Naive thymus-derived CD4-positive, alpha-beta T cell (primary cell): ENCODE results near the gene LCMT1. TPM values are rescaled to one million over a fixed set of nuclear protein-coding genes. Genes with fewer than 3 reads are reported as not detected.
"Not testable (repeated sequence)": the region's sequence is repeated elsewhere in the genome, so short reads cannot be mapped to it uniquely, and the experiment has no call there.

Experiments used
- ATAC-seq: fragments of 150-1000 bp; cut with Tn5 transposase; 2 replicates; pipeline ENCODE4 v1.10.0; 2021; ENCODE audit warnings: mild to moderate bottlenecking, moderate library complexity
- CTCF ChIA-PET: fragments of 350-600 bp; sonication (Branson Sonifier 250); formaldehyde crosslinking; loops from one replicate; lab custom pipeline; 2021; ENCODE audit warnings: antibody characterized with exemption; lab: Charles Lee
- POLR2A ChIA-PET: fragments of 350-600 bp; sonication (Branson Sonifier 250); formaldehyde crosslinking; loops from one replicate; lab custom pipeline; 2021; ENCODE audit warnings: antibody characterized with exemption, inconsistent platforms; lab: Charles Lee
- DNase-seq, 9 donors: peaks; one replicate each; pipeline versions ENCODE4 v3.0.0 to v3.0.0-alpha.2; 2020 to 2022; ENCODE audit warnings: mixed read lengths in 1 of 9
- H3K27ac ChIP-seq: one replicate; pipeline ENCODE4 v1.7.0; 2013; ENCODE audit warnings: mild to moderate bottlenecking, low read depth, low read length, moderate library complexity
- H3K27me3 ChIP-seq, 2 donors: one replicate each; pipeline ENCODE4 v1.7.0; 2013; ENCODE audit warnings: low read length in 2 of 2, mild to moderate bottlenecking in 2 of 2, moderate library complexity in 2 of 2; ENCODE audit not compliant: control insufficient read depth in 2 of 2, insufficient read depth in 2 of 2
- H3K36me3 ChIP-seq, 3 experiments: 1 replicate in 2 of 3; 2 replicates in 1 of 3; pipeline ENCODE4 v1.7.0; 2013; ENCODE audit warnings: low read length in 3 of 3, mild to moderate bottlenecking in 3 of 3, moderate library complexity in 1 of 3; ENCODE audit not compliant: insufficient read depth in 3 of 3, control insufficient read depth in 2 of 3
- H3K4me1 ChIP-seq, 2 donors: one replicate each; pipeline ENCODE4 v1.7.0; 2013; ENCODE audit warnings: low read length in 2 of 2, mild to moderate bottlenecking in 2 of 2, moderate library complexity in 1 of 2; ENCODE audit not compliant: control insufficient read depth in 2 of 2, insufficient read depth in 2 of 2
- H3K4me3 ChIP-seq: 2 replicates; pipeline ENCODE4 v1.7.0; 2013; ENCODE audit warnings: mild to moderate bottlenecking, low read length
- H3K9me3 ChIP-seq, 3 experiments: 1 replicate in 2 of 3; 2 replicates in 1 of 3; pipeline ENCODE4 v1.7.0; 2013; ENCODE audit warnings: low read length in 3 of 3; ENCODE audit not compliant: control insufficient read depth in 2 of 3
- H3K27ac Mint-ChIP-seq, 9 donors: one replicate each; pipeline ENCODE4 v1.8.0; 2020 to 2022; ENCODE audit warnings: mixed read lengths in 9 of 9, mild to moderate bottlenecking in 8 of 9, moderate library complexity in 5 of 9, inconsistent platforms in 2 of 9
- H3K27me3 Mint-ChIP-seq, 5 donors: one replicate each; pipeline ENCODE4 v1.8.0; 2021 to 2022; ENCODE audit warnings: mixed read lengths in 5 of 5, mild to moderate bottlenecking in 1 of 5
- H3K36me3 Mint-ChIP-seq, 5 donors: one replicate each; pipeline ENCODE4 v1.8.0; 2020 to 2022; ENCODE audit warnings: mixed read lengths in 5 of 5, mild to moderate bottlenecking in 3 of 5, inconsistent platforms in 1 of 5
- H3K4me1 Mint-ChIP-seq, 7 donors: one replicate each; pipeline ENCODE4 v1.8.0; 2020 to 2022; ENCODE audit warnings: mixed read lengths in 7 of 7, mild to moderate bottlenecking in 3 of 7, inconsistent platforms in 1 of 7
- H3K4me3 Mint-ChIP-seq, 10 donors: one replicate each; pipeline ENCODE4 v1.8.0; 2020 to 2022; ENCODE audit warnings: mild to moderate bottlenecking in 10 of 10, mixed read lengths in 10 of 10, moderate library complexity in 6 of 10, inconsistent platforms in 2 of 10
- H3K9me3 Mint-ChIP-seq, 11 donors: one replicate each; pipeline ENCODE4 v1.8.0; 2020 to 2022; ENCODE audit warnings: mixed read lengths in 11 of 11, mild to moderate bottlenecking in 4 of 11, inconsistent platforms in 1 of 11, moderate library complexity in 1 of 11
- intact Hi-C, 2 donors: fragments of 100-400 bp; cut with micrococcal nuclease; formaldehyde crosslinking; loops; one replicate each; pipeline ENCODE4 v1.15.1; 2023
- polyA plus RNA-seq, 2 donors: library from polyadenylated mRNA; unstranded; fragments of 300-500 nt; fragmentation: Illumina TruSeq; gene quantifications; one replicate each; pipeline ENCODE4 v1.2.3, GENCODE V29; 2021
- total RNA-seq, 6 experiments: library from RNA in 5 of 6; stranded (reverse) in 5 of 6; gene quantifications; 1 replicate in 5 of 6; 2 replicates in 1 of 6; pipeline ENCODE4 v1.2.3 and lab custom pipeline; 2021 to 2026

The LCMT1 gene
- total and polyA plus RNA-seq, 7 experiments from 2014 or later, result 30.2 to 58.4 (median 36.8) TPM

DNA sequence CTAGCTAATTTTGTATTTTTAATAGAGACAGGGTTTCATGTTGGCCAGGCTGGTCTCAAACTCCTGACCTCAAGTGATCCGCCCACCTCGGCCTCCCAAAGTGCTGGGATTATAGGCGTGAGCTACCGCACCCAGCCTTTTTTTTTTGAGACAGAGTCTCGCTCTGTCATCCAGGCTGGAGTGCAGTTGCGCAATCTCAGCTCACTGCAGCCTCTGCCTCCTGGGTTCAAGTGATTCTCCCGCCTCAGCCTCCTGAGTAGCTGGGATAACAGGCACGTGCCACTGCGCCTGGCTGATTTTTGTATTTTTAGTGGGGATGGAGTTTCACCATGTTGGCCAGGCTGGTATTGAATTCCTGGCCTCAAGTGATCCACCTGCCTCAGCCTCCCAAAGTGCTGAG, 56.4 kb downstream of the LCMT1 start:
- POLR2A ChIA-PET, H3K9me3 ChIP-seq, CTCF ChIA-PET, H3K27me3 ChIP-seq, intact Hi-C loops, H3K4me1 Mint-ChIP-seq, H3K27ac Mint-ChIP-seq, H3K9me3 Mint-ChIP-seq, H3K27ac ChIP-seq, H3K4me3 Mint-ChIP-seq, H3K4me1 ChIP-seq, H3K27me3 Mint-ChIP-seq, H3K4me3 ChIP-seq, DNase-seq, ATAC-seq: not testable (repeated sequence)
- H3K36me3 Mint-ChIP-seq, result peaks cover 23 to 67% (median 44%) of the 10 kb centered on the region in 5 donors
- H3K36me3 ChIP-seq, result peaks cover 12 to 88% (median 14%) of the 10 kb centered on the region in 3 experiments

DNA sequence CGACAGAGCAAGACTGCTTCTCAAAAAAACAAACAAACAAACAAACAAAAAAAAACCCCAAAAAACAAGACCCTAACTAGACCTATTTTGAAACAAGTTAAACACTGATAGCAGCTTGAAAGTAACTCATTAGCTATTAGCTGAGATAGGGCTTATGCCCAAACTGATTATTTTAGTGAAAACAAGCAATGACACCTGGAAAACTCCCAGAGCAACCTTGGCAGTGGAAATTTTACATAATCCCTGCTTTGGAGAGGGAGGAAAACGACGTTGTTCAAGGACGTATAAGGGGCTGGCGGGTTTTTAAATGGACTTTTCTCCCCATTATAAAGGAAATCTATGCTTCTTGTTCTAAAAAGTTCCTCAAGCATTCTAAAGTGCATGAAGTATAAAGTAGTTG, 59.8 kb downstream of the LCMT1 start:
- intact Hi-C loops, result no loop called here
- DNase-seq (no peak), ATAC-seq (no peak)
- peaks cover 28 to 58% (median 36%) of the 10 kb centered on the region in 5 donors for H3K36me3 Mint-ChIP-seq
- H3K4me1 Mint-ChIP-seq, result no peaks in the 10 kb centered on the region
- H3K27ac ChIP-seq, result no peak overlapping the region
- no peaks in the 10 kb centered on the region for H3K4me1 ChIP-seq
- H3K27me3 Mint-ChIP-seq, result no peaks in the 10 kb centered on the region
- H3K9me3 ChIP-seq, result no peaks in the 10 kb centered on the region
- ChIA-PET POLR2A (no interaction called here), CTCF (no interaction called here)
- no peak overlapping the region for H3K27ac Mint-ChIP-seq
- no peak overlapping the region for H3K4me3 ChIP-seq
- no peak overlapping the region for H3K4me3 Mint-ChIP-seq
- no peaks in the 10 kb centered on the region for H3K27me3 ChIP-seq
- H3K9me3 Mint-ChIP-seq, result no peaks in the 10 kb centered on the region
- H3K36me3 ChIP-seq, result peaks cover 12 to 81% (median 14%) of the 10 kb centered on the region in 3 experiments

DNA sequence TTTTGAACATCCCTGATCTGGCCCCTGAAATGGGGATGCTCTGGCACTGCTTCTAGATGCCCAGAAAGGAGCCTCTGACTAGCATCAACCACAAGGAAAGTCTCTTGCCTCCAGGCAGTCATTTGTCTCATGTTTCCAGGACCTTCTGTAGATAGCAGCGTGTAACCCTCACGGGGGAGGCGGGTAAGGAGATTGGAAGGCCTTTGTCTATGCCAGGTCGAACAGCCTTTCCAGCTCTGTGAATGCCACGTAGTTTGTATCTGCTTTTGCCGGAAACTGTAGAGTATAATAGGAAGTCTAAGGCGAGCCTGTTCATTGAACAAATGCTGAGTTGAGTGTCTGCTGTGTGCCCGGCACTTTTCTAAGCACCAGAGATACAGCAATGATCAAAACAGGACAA, 61.3 kb downstream of the LCMT1 start:
- Histone ChIP-seq H3K27me3 (no peaks in the 10 kb centered on the region), H3K27ac (no peak overlapping the region), H3K4me3 (no peak overlapping the region), H3K9me3 (no peaks in the 10 kb centered on the region), H3K4me1 (no peaks in the 10 kb centered on the region), H3K36me3 (peaks cover 12 to 75% (median 14%) of the 10 kb centered on the region in 3 experiments)
- DNase-seq, result no peak
- Mint-ChIP-seq H3K4me1 (no peaks in the 10 kb centered on the region), H3K27ac (peak overlapping the region in 1 of 9 donors; percentile 61), H3K27me3 (no peaks in the 10 kb centered on the region), H3K4me3 (no peak overlapping the region), H3K36me3 (peaks cover 19 to 48% (median 34%) of the 10 kb centered on the region in 5 donors), H3K9me3 (no peaks in the 10 kb centered on the region)
- ChIA-PET CTCF (no interaction called here), POLR2A (no interaction called here)
- intact Hi-C loops, result no loop called here
- ATAC-seq, result no peak

DNA sequence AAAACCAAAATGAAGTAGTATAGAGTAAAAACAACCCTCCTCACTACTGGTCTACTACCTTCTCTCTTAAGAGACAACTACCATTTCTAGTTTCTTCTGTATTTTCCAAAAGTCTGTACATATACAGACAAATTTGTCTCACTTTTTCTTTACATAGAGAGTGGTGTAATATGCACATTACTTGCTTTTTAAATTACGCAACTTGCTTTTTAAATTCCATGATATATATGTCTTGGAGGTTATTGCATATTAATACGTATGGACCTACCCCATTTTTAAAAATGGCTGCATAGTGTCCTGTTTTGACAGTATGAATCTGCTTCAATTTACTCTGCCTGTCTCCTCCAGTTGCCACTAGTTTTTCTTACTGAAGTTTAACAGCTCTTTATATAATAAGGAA, 62.7 kb downstream of the LCMT1 start:
- Mint-ChIP-seq H3K4me1 (no peaks in the 10 kb centered on the region), H3K4me3 (no peak overlapping the region), H3K9me3 (no peaks in the 10 kb centered on the region), H3K27ac (peak overlapping the region in 1 of 9 donors; percentile 26), H3K27me3 (no peaks in the 10 kb centered on the region), H3K36me3 (peaks cover 25 to 53% (median 35%) of the 10 kb centered on the region in 5 donors)
- no peaks in the 10 kb centered on the region for H3K27me3 ChIP-seq
- no peak overlapping the region for H3K27ac ChIP-seq
- DNase-seq (no peak), ATAC-seq (no peak)
- H3K36me3 ChIP-seq, result peaks cover 5 to 68% (median 8%) of the 10 kb centered on the region in 3 experiments
- POLR2A ChIA-PET, result no interaction called here
- H3K9me3 ChIP-seq, result no peaks in the 10 kb centered on the region
- no peaks in the 10 kb centered on the region for H3K4me1 ChIP-seq
- no peak overlapping the region for H3K4me3 ChIP-seq
- CTCF ChIA-PET, result interaction anchor here (0.7 kb wide), 1 partner anchor 362 kb away, joined by 3 read pairs; no protein-coding TSS in a partner anchor
- intact Hi-C loops, result no loop called here

DNA sequence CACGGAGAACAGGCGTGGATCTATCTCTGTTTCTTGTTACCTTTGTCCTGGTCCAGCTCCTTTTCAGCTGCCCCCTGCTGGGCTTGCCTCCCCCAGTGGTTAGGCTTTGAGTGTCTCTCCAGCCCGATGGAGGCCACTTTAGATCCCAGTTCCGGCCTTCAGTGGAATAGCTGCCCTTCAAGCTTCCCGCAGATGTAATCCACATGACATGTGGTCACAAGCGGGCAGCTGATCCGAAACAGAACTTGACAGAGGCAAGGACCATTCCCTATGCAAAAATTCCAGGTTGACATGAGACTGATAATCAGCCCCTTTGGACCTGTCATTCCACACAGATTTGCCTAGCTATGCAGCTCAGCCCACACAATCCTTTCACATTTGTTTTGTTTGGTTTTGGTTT, 64.6 kb downstream of the LCMT1 start:
- no peak overlapping the region for H3K27ac ChIP-seq
- no peaks in the 10 kb centered on the region for H3K4me1 ChIP-seq
- no peak overlapping the region for H3K4me3 Mint-ChIP-seq
- H3K36me3 ChIP-seq, result peaks cover 0 to 50% (median 0%) of the 10 kb centered on the region in 3 experiments
- intact Hi-C loops, result loop anchor here in 1 of 2 donors (1.0 to 5.0 kb wide), 2 partner anchors 49 to 121 kb away; no protein-coding TSS in a partner anchor
- H3K4me3 ChIP-seq, result no peak overlapping the region
- H3K36me3 Mint-ChIP-seq, result peaks cover 16 to 41% (median 22%) of the 10 kb centered on the region in 5 donors
- H3K27me3 ChIP-seq, result no peaks in the 10 kb centered on the region
- POLR2A ChIA-PET, result no interaction called here
- H3K4me1 Mint-ChIP-seq, result peaks cover 0 to 2% (median 0%) of the 10 kb centered on the region in 7 donors
- CTCF ChIA-PET, result no interaction called here
- DNase-seq, result no peak
- H3K9me3 ChIP-seq, result no peaks in the 10 kb centered on the region
- no peak for ATAC-seq
- H3K9me3 Mint-ChIP-seq, result no peaks in the 10 kb centered on the region
- H3K27me3 Mint-ChIP-seq, result no peaks in the 10 kb centered on the region
- peak overlapping the region in 1 of 9 donors; percentile 6 for H3K27ac Mint-ChIP-seq

DNA sequence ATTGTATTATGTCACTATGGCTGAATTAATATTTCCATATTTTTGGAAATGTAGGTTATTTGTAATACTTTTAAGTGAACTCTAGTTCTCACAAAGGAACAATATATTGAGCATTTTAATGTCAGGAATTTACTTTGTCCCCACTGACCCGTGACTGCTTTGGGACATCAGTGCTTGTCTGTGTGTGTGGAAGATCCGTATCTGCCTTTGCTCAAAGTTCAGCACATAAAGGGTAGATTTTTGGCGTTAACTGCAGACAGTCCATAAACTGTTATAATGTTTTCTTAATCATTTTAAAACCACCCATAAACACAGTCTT, 65.9 kb downstream of the LCMT1 start:
- no peaks in the 10 kb centered on the region for H3K27me3 ChIP-seq
- no peak overlapping the region for H3K27ac Mint-ChIP-seq
- H3K4me3 ChIP-seq, result no peak overlapping the region
- peaks cover 13 to 34% (median 25%) of the 10 kb centered on the region in 5 donors for H3K36me3 Mint-ChIP-seq
- H3K4me3 Mint-ChIP-seq, result no peak overlapping the region
- DNase-seq (no peak), ATAC-seq (no peak)
- H3K27ac ChIP-seq, result no peak overlapping the region
- peaks cover 0 to 10% (median 0%) of the 10 kb centered on the region in 7 donors for H3K4me1 Mint-ChIP-seq
- no peaks in the 10 kb centered on the region for H3K9me3 ChIP-seq
- intact Hi-C loops, result loop anchor here in 1 of 2 donors (5.0 kb wide), 1 partner anchor 50 kb away; no protein-coding TSS in a partner anchor
- no peaks in the 10 kb centered on the region for H3K27me3 Mint-ChIP-seq
- H3K4me1 ChIP-seq, result no peaks in the 10 kb centered on the region
- H3K36me3 ChIP-seq, result peaks cover 0 to 45% (median 0%) of the 10 kb centered on the region in 3 experiments
- ChIA-PET POLR2A (no interaction called here), CTCF (interaction anchor here (0.7 kb wide), 1 partner anchor 846 kb away, joined by 5 read pairs; no protein-coding TSS in a partner anchor)
- no peaks in the 10 kb centered on the region for H3K9me3 Mint-ChIP-seq
